GM12878 (cell line): Measurements from ENCODE around the gene TRMT1. TPM values are rescaled to one million over a fixed set of nuclear protein-coding genes. Genes with fewer than 3 reads are reported as not detected.
A peak's percentile ranks its signal among the peaks of the same experiment; 100 is the strongest.

Experiments used
- ATAC-seq: fragments of 200-7000 bp; cut with Tn5 transposase; 3 replicates; pipeline ENCODE4 v1.9.1; 2020; ENCODE audit warnings: mild to moderate bottlenecking, moderate library complexity
- BruUV-seq: library from RNA; stranded (reverse); fragments of 400-500 nt; replicated peaks from 2 replicates; lab custom pipeline; 2021; lab: Mats Ljungman, UMichigan
- CTCF ChIA-PET: fragments of 300-600 bp; sonication (Branson Sonifier 250); formaldehyde crosslinking; extraction: SDS; loops from one replicate; lab custom pipeline; 2021; ENCODE audit warnings: inconsistent platforms; lab: Yijun Ruan, JAX
- POLR2A ChIA-PET: fragments of 350-600 bp; formaldehyde crosslinking; extraction: SDS; loops from one replicate; lab custom pipeline; 2021; ENCODE audit warnings: inconsistent platforms; lab: Charles Lee
- RAD21 ChIA-PET: fragments of 300-600 bp; sonication (Branson Sonifier 250); formaldehyde crosslinking; loops from one replicate; lab custom pipeline; 2023; ENCODE audit warnings: antibody characterized with exemption; ENCODE audit not compliant: unreplicated experiment; lab: Charles Lee
- SMC1A ChIA-PET: fragments of 300-600 bp; sonication (Branson Sonifier 250); formaldehyde crosslinking; loops from one replicate; lab custom pipeline; 2023; ENCODE audit not compliant: unreplicated experiment, uncharacterized antibody; lab: Charles Lee
- DNase-seq: peaks from one replicate; pipeline ENCODE4 v3.0.0-alpha.2; 2011; ENCODE audit warnings: low read depth, low spot score
- FAIRE-seq: peaks from 3 replicates; lab custom pipeline; 2011; peaks lifted over from hg19 to GRCh38; lab: Jason Lieb, UNC
- H2AFZ ChIP-seq: 2 replicates; pipeline ENCODE4 v1.6.0; 2011; ENCODE audit warnings: low read depth, low read length, control low read depth; ENCODE audit not compliant: control insufficient read depth
- H3K27ac ChIP-seq: 2 replicates; pipeline ENCODE4 v1.5.1; 2011; ENCODE audit warnings: control low read depth; ENCODE audit not compliant: control insufficient read depth, insufficient read depth
- H3K27me3 ChIP-seq, 2 experiments: replicated peaks in 1 of 2; 2 replicates each; pipeline versions ENCODE4 v1.6.0 to v1.6.1; 2011; ENCODE audit warnings: low read length in 1 of 2; ENCODE audit not compliant: control insufficient read depth in 2 of 2, insufficient read depth in 2 of 2
- H3K36me3 ChIP-seq, 2 experiments: 2 replicates each; pipeline ENCODE4 v1.5.1; 2011; ENCODE audit warnings: low read length in 1 of 2; ENCODE audit not compliant: control insufficient read depth in 2 of 2, insufficient read depth in 2 of 2
- H3K4me1 ChIP-seq: 2 replicates; pipeline ENCODE4 v1.6.1; 2011; ENCODE audit warnings: mild to moderate bottlenecking, low read length, moderate library complexity, mixed read lengths; ENCODE audit not compliant: control insufficient read depth, insufficient read depth
- H3K4me2 ChIP-seq: 2 replicates; pipeline ENCODE4 v1.6.0; 2011; ENCODE audit warnings: control low read depth; ENCODE audit not compliant: control insufficient read depth, insufficient read depth
- H3K4me3 ChIP-seq: fragments of 200-600 bp; sonication (generic); 2 replicates; pipeline ENCODE4 v1.5.1; 2016
- H3K79me2 ChIP-seq: 2 replicates; pipeline ENCODE4 v1.6.0; 2011; ENCODE audit warnings: low read length; ENCODE audit not compliant: control insufficient read depth, insufficient read depth
- H3K9ac ChIP-seq: 2 replicates; pipeline ENCODE4 v1.8.0; 2011; ENCODE audit warnings: low read length, control low read depth, mixed read lengths; ENCODE audit not compliant: control insufficient read depth, insufficient read depth
- H3K9me3 ChIP-seq: replicated peaks from 3 replicates; pipeline ENCODE4 v1.5.1; 2011; ENCODE audit warnings: mild to moderate bottlenecking, low read length; ENCODE audit not compliant: control insufficient read depth, insufficient read depth
- H4K20me1 ChIP-seq: 2 replicates; pipeline ENCODE4 v1.6.0; 2011; ENCODE audit not compliant: control insufficient read depth, insufficient read depth
- BACH1 ChIP-seq: fragments of 450-650 bp; IDR thresholded peaks from 2 replicates; pipeline ENCODE4 v1.6.1; 2017; ENCODE audit warnings: mild to moderate bottlenecking, borderline replicate concordance
- BHLHE40 ChIP-seq, 2 experiments: fragments of 450-650 bp in 1 of 2; IDR thresholded peaks; 2 replicates each; pipeline ENCODE4 v1.6.1; 2011 to 2017; ENCODE audit warnings: low read depth in 2 of 2, borderline replicate concordance in 1 of 2, improper control_type of control experiment in 1 of 2, low read length in 1 of 2, mild to moderate bottlenecking in 1 of 2
- E2F4 ChIP-seq: IDR thresholded peaks from 2 replicates; pipeline ENCODE4 v1.6.1; 2012; ENCODE audit warnings: low read depth, low read length, improper control_type of control experiment
- HCFC1 ChIP-seq: fragments of 150-350 bp; IDR thresholded peaks from 2 replicates; pipeline ENCODE4 v1.6.1; 2014; ENCODE audit warnings: low read length
- LARP7 ChIP-seq: fragments of 450-650 bp; IDR thresholded peaks from 2 replicates; pipeline ENCODE4 v1.6.1; 2017; ENCODE audit warnings: mild to moderate bottlenecking
- NBN ChIP-seq: fragments of 450-650 bp; IDR thresholded peaks from 2 replicates; pipeline ENCODE4 v1.6.1; 2016
- NKRF ChIP-seq: fragments of 450-650 bp; conservative IDR thresholded peaks from 2 replicates; pipeline ENCODE4 v1.6.1; 2017; ENCODE audit warnings: mild to moderate bottlenecking, moderate library complexity
- NR2F1 ChIP-seq: fragments of 450-650 bp; conservative IDR thresholded peaks from 2 replicates; pipeline ENCODE4 v1.6.1; 2017; ENCODE audit warnings: mild to moderate bottlenecking
- SUZ12 ChIP-seq: fragments of 200-600 bp; sonication (generic); IDR thresholded peaks from one replicate; pipeline ENCODE4 v1.6.1; 2018; ENCODE audit warnings: antibody characterized with exemption, mild to moderate bottlenecking; ENCODE audit not compliant: unreplicated experiment
- TBL1XR1 ChIP-seq: IDR thresholded peaks from 2 replicates; pipeline ENCODE4 v1.6.1; 2012; ENCODE audit warnings: low read depth, low read length, improper control_type of control experiment
- TCF12 ChIP-seq: IDR thresholded peaks from 2 replicates; pipeline ENCODE4 v1.6.1; 2011; ENCODE audit warnings: low read depth, mild to moderate bottlenecking, low read length
- ZBED1 ChIP-seq: IDR thresholded peaks from 2 replicates; pipeline ENCODE4 v1.6.1; 2016; ENCODE audit warnings: borderline replicate concordance
- ZNF687 ChIP-seq: fragments of 450-650 bp; IDR thresholded peaks from 2 replicates; pipeline ENCODE4 v1.6.1; 2017; ENCODE audit warnings: mild to moderate bottlenecking, moderate library complexity
- WGBS: methylation state at CpG from one replicate; pipeline ENCODE4 v1.1.6; 2016; ENCODE audit warnings: low lambda C conversion rate; ENCODE audit not compliant: insufficient replicate concordance, insufficient coverage; ENCODE audit errors: missing lambda C conversion rate; 5-methylcytosine and 5-hydroxymethylcytosine counted together
- in situ Hi-C: fragments of 300-500 bp; cut with MboI; formaldehyde crosslinking; loops from 9 replicates; pipeline ENCODE4 v1.14.3; 2018; ENCODE audit warnings: mixed read lengths
- intact Hi-C: fragments of 100-400 bp; cut with micrococcal nuclease; formaldehyde crosslinking; loops from one replicate; pipeline ENCODE4 v1.14.2; 2022; ENCODE audit not compliant: unreplicated experiment
- polyA plus RNA-seq, 11 experiments: library from polyadenylated mRNA; depleted of rRNA in 4 of 11; unstranded in 6 of 11; stranded (reverse) in 5 of 11; fragments of >200 nt; fragmentation: Nextera tagmentation in 4 of 11; fragmentation: Illumina TruSeq in 1 of 11; extraction: Ambion mirVana in 4 of 11; extraction: Trizol in 1 of 11; gene quantifications; 1 replicate in 1 of 11; 2 replicates in 10 of 11; pipeline versions ENCODE4 v1.2.1 to v1.2.3, GENCODE V29; 2011 to 2016; ENCODE audit warnings: inconsistent platforms in 2 of 11, missing spikeins in 2 of 11, low read depth in 1 of 11
- total RNA-seq, 4 experiments: library from RNA; depleted of rRNA in 3 of 4; stranded (reverse); fragments of >200 nt in 3 of 4; fragmentation: Illumina TruSeq in 1 of 4; extraction: Trizol in 1 of 4; gene quantifications; 2 replicates each; pipeline versions ENCODE4 v1.2.1 to v1.2.3, GENCODE V29; 2013 to 2021

TRMT1 gene
- total and polyA plus RNA-seq, 10 of the 15 experiments (the other 5 are each of a cell fraction or from before 2014, with no cell fraction given), result 3.4 to 68.8 (median 34.8) TPM

GRCh38 chr19:13153569-13154240 lies 37.2 kb upstream of the TRMT1 start:
- RAD21 ChIA-PET, result interaction anchor here (0.6 to 3.0 kb wide), 6 partner anchors 10 to 51 kb away, joined by 3 to 22 read pairs (median 10); no protein-coding TSS in a partner anchor
- in situ Hi-C loops, result loop anchor here (10.0 to 25.0 kb wide), 3 partner anchors 691 to 1566 kb away; partner anchors contain the start of genes ACP5 and ZNF627
- Histone ChIP-seq H3K36me3 (no peaks in the 10 kb centered on the region; a peak in 2 of 4 replicates), H3K4me2 (peak overlapping the region; percentile 91), H3K4me3 (peak overlapping the region; percentile 99), H3K9ac (peak overlapping the region; percentile 90), H3K27me3 (no peaks in the 10 kb centered on the region), H2AFZ (no peak overlapping the region), H4K20me1 (no peaks in the 10 kb centered on the region), H3K9me3 (no peaks in the 10 kb centered on the region), H3K79me2 (peaks cover 47% of the 10 kb centered on the region), H3K4me1 (peaks cover 27% of the 10 kb centered on the region), H3K27ac (peak overlapping the region; percentile 95)
- CTCF ChIA-PET, result interaction anchor here (1.1 to 2.1 kb wide), 4 partner anchors 14 to 36 kb away, joined by 3 to 10 read pairs (median 6); partner anchors contain the start of gene NACC1
- ATAC-seq (no peak), DNase-seq (no peak), FAIRE-seq (no peak)
- TF ChIP-seq BHLHE40 (IDR thresholded peaks at IDR 0.05; ENCODE audit: borderline replicate concordance in 1 of 2, low read depth in 2 of 2, low read length in 1 of 2), result peak in 1 of 2 experiments; percentile 28; a peak in 1 of 4 replicates
- TF ChIP-seq SUZ12, result no peak
- 0 out of 2 replicates have a peak, but pooled peaks have one; percentile 5 for TF ChIP-seq NR2F1
- TF ChIP-seq TBL1XR1, result no peak
- 0 out of 2 replicates have a peak, but pooled peaks have one; percentile 52 for TF ChIP-seq ZBED1
- TF ChIP-seq NKRF, result peak; percentile 36; the same call in 1 of the 2 replicates
- no peak for TF ChIP-seq NBN
- TF ChIP-seq TCF12, result 0 out of 2 replicates have a peak, but pooled peaks have one; percentile 2
- peak; percentile 76 for TF ChIP-seq LARP7
- no peak for TF ChIP-seq HCFC1
- TF ChIP-seq ZNF687, result peak; percentile 12
- TF ChIP-seq E2F4, result no peak
- TF ChIP-seq BACH1, result peak; percentile 44; the same call in 1 of the 2 replicates
- BruUV-seq, result TSS peak; percentile 45
- under 1% methylated on average over 57 of the region's 69 CpGs for WGBS
- SMC1A ChIA-PET, result interaction anchor here (3.0 kb wide), 1 partner anchor 11 kb away, joined by 8 read pairs; no protein-coding TSS in a partner anchor
- intact Hi-C loops, result loop anchor here (1.0 to 10.0 kb wide), 5 partner anchors 51 to 851 kb away; partner anchors contain the start of genes LYL1 and RFX1
- POLR2A ChIA-PET, result interaction anchor here (1.0 to 3.3 kb wide), 8 partner anchors 9 to 708 kb away, joined by 3 to 41 read pairs (median 14); partner anchors contain the start of gene NACC1
